ENCODE data around the gene ENTPD8. TPM values are rescaled to one million over a fixed set of nuclear protein-coding genes. Genes with fewer than 3 reads are reported as not detected.

Gene ENTPD8
- total and polyA plus RNA-seq, 9 donors = 0.18 to 1.2 (median 0.39) TPM

GRCh38 chr9:137457406-137458193 lies 16.4 kb upstream of the ENTPD8 start:
- Histone ChIP-seq H3K4me1 (ENCODE audit: control insufficient read depth, insufficient read depth, low read length) (peaks cover 45% of the 10 kb centered on the region), H3K27ac (ENCODE audit: low read length) (no peak overlapping the region), H3K9me3 (replicated peaks; ENCODE audit: control insufficient read depth, low read depth, low read length) (no peaks in the 10 kb centered on the region), H3K36me3 (ENCODE audit: control insufficient read depth, insufficient read depth, low read length) (peaks cover 25% of the 10 kb centered on the region), H3K4me3 (ENCODE audit: low read length) (peak overlapping the region; percentile 42), H3K27me3 (ENCODE audit: control insufficient read depth, insufficient read depth, low read length) (peaks cover 14% of the 10 kb centered on the region)
- DNase-seq = no peak
- WGBS (ENCODE audit: insufficient coverage) = 84% methylated on average over 41 of the region's 44 CpGs

GRCh38 chr9:137456864-137457405 lies 15.8 kb upstream of the ENTPD8 start:
- peaks cover 9% of the 10 kb centered on the region for H3K27me3 ChIP-seq (ENCODE audit: control insufficient read depth, insufficient read depth, low read length)
- no peaks in the 10 kb centered on the region for H3K9me3 ChIP-seq (replicated peaks; ENCODE audit: control insufficient read depth, low read depth, low read length)
- H3K36me3 ChIP-seq (ENCODE audit: control insufficient read depth, insufficient read depth, low read length) = peaks cover 28% of the 10 kb centered on the region
- no peak for DNase-seq
- 86% methylated on average over 4 of the region's 10 CpGs for WGBS (ENCODE audit: insufficient coverage)
- H3K27ac ChIP-seq (ENCODE audit: low read length) = no peak overlapping the region
- H3K4me1 ChIP-seq (ENCODE audit: control insufficient read depth, insufficient read depth, low read length) = peaks cover 44% of the 10 kb centered on the region
- H3K4me3 ChIP-seq (ENCODE audit: low read length) = no peak overlapping the region

GRCh38 chr9:137456061-137456863 lies 15.1 kb upstream of the ENTPD8 start:
- Histone ChIP-seq H3K4me3 (ENCODE audit: low read length) (no peak overlapping the region), H3K27me3 (ENCODE audit: control insufficient read depth, insufficient read depth, low read length) (peaks cover 2% of the 10 kb centered on the region), H3K36me3 (ENCODE audit: control insufficient read depth, insufficient read depth, low read length) (peaks cover 28% of the 10 kb centered on the region), H3K9me3 (replicated peaks; ENCODE audit: control insufficient read depth, low read depth, low read length) (no peaks in the 10 kb centered on the region), H3K27ac (ENCODE audit: low read length) (no peak overlapping the region), H3K4me1 (ENCODE audit: control insufficient read depth, insufficient read depth, low read length) (peaks cover 40% of the 10 kb centered on the region)
- WGBS (ENCODE audit: insufficient coverage) = 65% methylated on average over 12 of the region's 12 CpGs
- no peak for DNase-seq

- no peak overlapping the region for H3K4me3 ChIP-seq (ENCODE audit: low read length)
- H3K27me3 ChIP-seq (ENCODE audit: control insufficient read depth, insufficient read depth, low read length) = no peaks in the 10 kb centered on the region
- peaks cover 40% of the 10 kb centered on the region for H3K4me1 ChIP-seq (ENCODE audit: control insufficient read depth, insufficient read depth, low read length)
- H3K27ac ChIP-seq (ENCODE audit: low read length) = no peak overlapping the region
- no peaks in the 10 kb centered on the region for H3K9me3 ChIP-seq (replicated peaks; ENCODE audit: control insufficient read depth, low read depth, low read length)
- DNase-seq = no peak
- WGBS (ENCODE audit: insufficient coverage) = 70% methylated on average over 9 of the region's 18 CpGs
- H3K36me3 ChIP-seq (ENCODE audit: control insufficient read depth, insufficient read depth, low read length) = peaks cover 28% of the 10 kb centered on the region
Measured at GRCh38 chr9:137455359-137455991, 14.3 kb upstream of the ENTPD8 start.

- Histone ChIP-seq H3K9me3 (replicated peaks; ENCODE audit: control insufficient read depth, low read depth, low read length) (no peaks in the 10 kb centered on the region), H3K27ac (ENCODE audit: low read length) (no peak overlapping the region), H3K36me3 (ENCODE audit: control insufficient read depth, insufficient read depth, low read length) (peaks cover 33% of the 10 kb centered on the region), H3K27me3 (ENCODE audit: control insufficient read depth, insufficient read depth, low read length) (no peaks in the 10 kb centered on the region), H3K4me1 (ENCODE audit: control insufficient read depth, insufficient read depth, low read length) (peaks cover 37% of the 10 kb centered on the region), H3K4me3 (ENCODE audit: low read length) (peak overlapping the region; percentile 23)
- 56% methylated on average over 27 of the region's 30 CpGs for WGBS (ENCODE audit: insufficient coverage)
- no peak for DNase-seq
Measured at GRCh38 chr9:137454597-137455358, 13.6 kb upstream of the ENTPD8 start.

GRCh38 chr9:137454145-137454596 lies 13.0 kb upstream of the ENTPD8 start:
- Histone ChIP-seq H3K27me3 (ENCODE audit: control insufficient read depth, insufficient read depth, low read length) (no peaks in the 10 kb centered on the region), H3K36me3 (ENCODE audit: control insufficient read depth, insufficient read depth, low read length) (peaks cover 38% of the 10 kb centered on the region), H3K9me3 (replicated peaks; ENCODE audit: control insufficient read depth, low read depth, low read length) (no peaks in the 10 kb centered on the region), H3K27ac (ENCODE audit: low read length) (no peak overlapping the region), H3K4me1 (ENCODE audit: control insufficient read depth, insufficient read depth, low read length) (peaks cover 32% of the 10 kb centered on the region), H3K4me3 (ENCODE audit: low read length) (peak overlapping the region; percentile 23)
- 19% methylated on average over 3 of the region's 24 CpGs for WGBS (ENCODE audit: insufficient coverage)
- no peak for DNase-seq

- H3K36me3 ChIP-seq (ENCODE audit: control insufficient read depth, insufficient read depth, low read length) = peaks cover 42% of the 10 kb centered on the region
- DNase-seq = peak; percentile 86
- 17% methylated on average over 22 of the region's 25 CpGs for WGBS (ENCODE audit: insufficient coverage)
- peak overlapping the region; percentile 29 for H3K27ac ChIP-seq (ENCODE audit: low read length)
- H3K4me1 ChIP-seq (ENCODE audit: control insufficient read depth, insufficient read depth, low read length) = peaks cover 33% of the 10 kb centered on the region
- H3K4me3 ChIP-seq (ENCODE audit: low read length) = peak overlapping the region; percentile 6
- no peaks in the 10 kb centered on the region for H3K27me3 ChIP-seq (ENCODE audit: control insufficient read depth, insufficient read depth, low read length)
- no peaks in the 10 kb centered on the region for H3K9me3 ChIP-seq (replicated peaks; ENCODE audit: control insufficient read depth, low read depth, low read length)
Measured at GRCh38 chr9:137453643-137454081, 12.5 kb upstream of the ENTPD8 start.

- Histone ChIP-seq H3K27ac (ENCODE audit: low read length) (peak overlapping the region; percentile 29), H3K36me3 (ENCODE audit: control insufficient read depth, insufficient read depth, low read length) (peaks cover 42% of the 10 kb centered on the region), H3K4me1 (ENCODE audit: control insufficient read depth, insufficient read depth, low read length) (peaks cover 33% of the 10 kb centered on the region), H3K9me3 (replicated peaks; ENCODE audit: control insufficient read depth, low read depth, low read length) (no peaks in the 10 kb centered on the region), H3K27me3 (ENCODE audit: control insufficient read depth, insufficient read depth, low read length) (no peaks in the 10 kb centered on the region), H3K4me3 (ENCODE audit: low read length) (peak overlapping the region; percentile 6)
- no peak for DNase-seq
- WGBS (ENCODE audit: insufficient coverage) = 87% methylated on average over 28 of the region's 43 CpGs
Measured at GRCh38 chr9:137452761-137453642, 11.8 kb upstream of the ENTPD8 start.
